NCI-H226 (cell line): ENCODE data around the gene ERVMER34-1.

ENCODE experiments used
- DNase-seq: peaks from one replicate; pipeline ENCODE4 v3.0.0-alpha.2; 2015

The ERVMER34-1 gene

DNA sequence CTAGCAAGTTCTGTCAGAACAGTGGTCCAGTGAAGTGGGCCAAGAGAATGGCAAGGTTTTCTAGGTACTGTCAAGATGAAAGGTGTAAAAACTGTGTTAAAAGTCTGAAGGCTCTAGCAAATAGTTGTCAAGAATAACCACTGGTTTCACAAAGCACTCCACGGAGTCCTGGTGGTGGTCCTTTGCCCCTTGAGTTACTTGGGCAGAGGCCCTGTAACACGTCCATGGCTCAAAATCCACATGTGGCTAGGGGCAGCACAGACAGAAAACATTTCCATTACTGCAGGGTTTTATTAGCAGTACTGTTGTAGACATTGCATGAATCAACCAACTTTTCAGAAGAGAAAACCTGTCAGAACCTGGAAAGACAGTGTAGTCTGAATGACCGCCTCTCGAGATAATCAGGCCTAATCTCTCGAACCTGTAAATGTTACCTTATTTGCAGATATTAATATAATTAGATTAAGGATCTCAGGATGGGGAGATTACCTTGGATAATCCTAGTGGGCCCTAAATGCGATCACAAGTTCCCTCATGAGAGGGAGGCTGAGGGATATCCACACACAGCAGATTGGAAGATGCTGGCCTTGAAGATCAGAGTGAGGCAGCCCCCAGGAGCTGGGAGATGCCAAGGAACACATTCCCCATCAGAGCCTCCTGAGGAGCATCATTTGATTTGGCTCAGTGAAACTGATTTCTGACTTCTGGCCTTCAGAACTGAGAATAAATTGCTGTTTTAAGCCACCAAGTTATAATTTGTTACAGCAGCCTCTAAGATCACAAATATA, 34.7 kb downstream of the ERVMER34-1 start:
- no peak for DNase-seq

DNA sequence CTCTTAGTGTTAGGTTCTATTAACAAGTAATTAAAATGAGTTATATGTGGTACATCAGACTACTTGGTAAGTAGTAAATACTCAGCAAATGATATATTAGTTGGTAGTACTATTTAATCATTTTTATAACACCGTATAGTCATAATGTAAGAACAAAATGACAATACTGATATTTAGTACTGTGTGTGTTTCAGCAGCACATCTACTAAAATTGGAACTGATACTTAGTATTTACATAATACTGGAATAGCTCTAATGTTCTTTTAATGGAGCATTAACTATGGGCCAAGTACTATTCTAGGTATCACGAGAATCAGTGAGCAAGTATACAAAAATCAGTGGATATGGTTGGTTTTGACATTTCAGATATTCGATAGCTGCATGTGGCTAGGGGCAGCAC, 35.3 kb downstream of the ERVMER34-1 start:
- DNase-seq = no peak

DNA sequence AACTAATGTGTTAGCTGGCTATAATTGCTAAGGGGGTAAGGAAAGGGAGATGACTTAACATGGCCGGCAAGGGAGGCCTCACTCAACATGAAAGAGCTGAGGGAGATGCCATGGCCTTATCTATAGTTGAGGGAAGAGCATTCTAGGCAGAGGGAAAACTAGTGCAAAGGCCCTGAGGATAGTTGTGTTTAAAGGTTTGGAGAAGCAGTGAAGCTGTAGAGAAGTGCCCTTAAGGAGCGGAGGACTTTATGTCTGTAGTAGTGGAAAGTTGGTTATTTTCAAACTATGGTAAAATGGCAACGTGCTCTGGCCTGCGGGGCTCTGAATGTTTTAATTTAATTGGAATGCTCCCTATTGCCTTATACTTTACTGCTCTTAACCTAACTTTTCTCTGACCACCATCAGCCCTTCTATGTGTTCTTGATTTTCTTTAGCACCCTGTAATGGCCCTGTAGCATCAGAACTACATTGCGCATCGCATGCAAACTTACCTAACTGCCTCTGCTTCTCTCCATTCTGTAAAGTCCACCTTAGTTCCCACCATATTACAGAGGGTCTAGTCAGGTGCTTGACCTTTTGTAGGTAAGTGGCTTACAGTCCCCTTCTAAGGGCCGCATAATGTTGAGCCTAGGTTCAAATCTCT, 35.8 kb downstream of the ERVMER34-1 start:
- DNase-seq = no peak

DNA sequence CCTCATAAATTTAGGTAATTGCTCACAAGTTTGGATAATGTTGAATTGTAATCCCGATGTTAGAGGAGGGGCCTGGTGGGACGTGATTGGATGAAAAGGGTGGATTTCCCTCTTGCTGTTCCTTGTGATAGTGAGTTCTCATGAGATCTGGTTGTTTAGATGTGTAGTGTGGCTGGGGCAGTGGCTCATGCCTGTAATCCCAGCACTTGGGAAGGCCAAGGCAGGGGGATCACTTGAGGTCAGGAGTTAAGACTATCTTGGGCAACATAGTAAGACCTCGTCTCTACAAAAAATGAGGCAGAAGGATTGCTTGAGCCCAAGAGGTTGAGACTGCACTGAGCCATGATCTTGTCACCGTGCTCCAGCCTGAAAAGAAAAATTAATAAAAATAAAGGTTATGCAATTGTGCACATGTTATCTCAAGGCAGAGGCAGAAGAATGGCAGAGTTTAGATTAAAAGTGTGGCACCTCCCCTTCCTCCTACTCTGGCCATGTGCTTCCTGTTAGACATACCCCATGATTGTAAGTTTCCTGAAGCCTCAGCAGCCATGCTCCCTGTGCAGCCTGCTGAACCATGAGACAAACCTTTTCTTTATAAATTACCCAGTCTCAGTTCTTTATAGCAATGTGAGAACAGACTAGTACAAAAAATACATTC, 36.5 kb downstream of the ERVMER34-1 start:
- no peak for DNase-seq

DNA sequence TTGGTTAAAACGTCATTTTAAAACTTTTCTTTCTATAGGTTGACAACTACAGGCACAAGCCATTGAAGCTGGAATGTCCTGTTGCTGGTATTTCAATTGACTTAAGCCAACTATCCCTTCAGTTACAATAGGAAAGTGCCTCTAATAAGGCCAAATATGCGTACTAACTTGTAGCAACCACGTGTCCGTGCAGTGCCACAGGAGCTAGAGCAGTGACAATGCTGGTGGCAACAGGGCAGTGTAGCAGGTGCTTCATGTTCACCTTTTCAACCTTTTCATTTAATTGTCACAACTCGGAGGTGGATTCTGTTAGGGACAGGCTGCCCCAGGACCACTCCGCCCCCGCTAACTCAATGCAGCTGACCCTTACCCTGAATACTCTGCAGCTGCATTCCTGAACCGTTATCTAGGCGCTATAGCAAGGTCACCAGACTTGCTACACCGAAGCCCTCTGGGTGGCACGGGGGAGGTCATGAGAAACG, 37.7 kb downstream of the ERVMER34-1 start:
- no peak for DNase-seq

DNA sequence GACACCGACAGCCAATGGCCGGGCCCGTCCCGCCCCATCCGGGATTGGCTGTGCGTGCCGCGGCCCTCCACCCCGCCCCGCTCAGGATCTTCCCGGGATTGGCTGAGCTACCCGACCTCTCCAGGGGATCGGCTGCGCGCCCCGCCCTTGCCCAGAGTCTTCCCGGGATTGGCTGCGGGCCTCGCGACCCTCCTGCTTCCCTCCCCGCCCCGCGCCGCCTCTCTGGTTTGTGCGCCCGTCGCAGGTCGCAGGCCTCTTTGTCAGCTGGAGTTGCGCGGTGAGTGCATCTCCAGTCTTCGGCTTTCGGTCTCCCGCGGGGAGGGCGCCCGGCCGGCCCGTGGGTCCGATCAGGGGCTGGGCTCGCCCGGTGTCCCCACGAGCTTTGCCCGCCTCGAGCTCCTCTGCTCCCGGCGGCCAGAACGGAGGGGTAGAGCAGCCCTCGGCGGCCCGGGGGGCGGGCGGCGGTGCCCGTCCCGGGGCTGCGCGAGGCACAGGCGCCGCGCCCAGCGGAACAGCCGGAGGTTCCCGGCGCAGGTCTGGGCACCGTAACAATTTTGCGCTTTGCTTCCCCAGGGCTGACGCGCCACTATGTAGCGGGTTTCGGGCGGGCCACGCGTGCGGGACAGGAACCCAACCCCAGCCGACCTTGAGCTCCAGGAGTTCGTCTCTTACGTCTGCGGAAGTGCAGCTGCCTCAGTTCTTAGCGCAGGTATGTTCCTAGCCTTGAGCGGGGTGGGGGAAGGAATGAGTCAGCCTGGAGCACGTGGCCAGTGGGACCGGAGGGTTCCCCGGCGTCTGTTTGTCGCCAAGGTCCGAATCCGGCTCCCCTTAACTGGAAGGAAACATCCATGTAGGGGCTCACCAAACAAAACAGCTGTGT, 38.7 kb downstream of the ERVMER34-1 start:
- DNase-seq = peak; percentile 95

DNA sequence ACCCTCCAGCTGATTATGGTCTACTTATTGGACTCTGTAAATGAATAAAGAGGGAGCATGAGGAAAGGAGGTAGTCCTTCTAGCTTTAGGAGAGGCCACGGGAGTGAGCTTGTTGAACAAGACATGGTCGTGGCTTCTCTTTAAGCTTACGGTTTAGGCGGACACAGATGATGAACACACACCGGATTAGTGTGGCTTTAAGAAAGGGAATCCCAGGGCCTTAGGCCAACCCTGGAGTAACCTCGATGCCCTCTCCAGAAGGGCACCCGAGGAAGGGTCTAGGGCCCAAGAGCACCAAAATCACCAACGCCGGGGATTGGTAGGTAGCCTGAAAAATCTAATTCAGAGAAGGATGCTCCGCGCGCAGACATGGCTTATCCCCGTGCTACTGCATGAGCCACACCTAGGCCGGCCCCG, 39.4 kb downstream of the ERVMER34-1 start:
- DNase-seq = no peak

DNA sequence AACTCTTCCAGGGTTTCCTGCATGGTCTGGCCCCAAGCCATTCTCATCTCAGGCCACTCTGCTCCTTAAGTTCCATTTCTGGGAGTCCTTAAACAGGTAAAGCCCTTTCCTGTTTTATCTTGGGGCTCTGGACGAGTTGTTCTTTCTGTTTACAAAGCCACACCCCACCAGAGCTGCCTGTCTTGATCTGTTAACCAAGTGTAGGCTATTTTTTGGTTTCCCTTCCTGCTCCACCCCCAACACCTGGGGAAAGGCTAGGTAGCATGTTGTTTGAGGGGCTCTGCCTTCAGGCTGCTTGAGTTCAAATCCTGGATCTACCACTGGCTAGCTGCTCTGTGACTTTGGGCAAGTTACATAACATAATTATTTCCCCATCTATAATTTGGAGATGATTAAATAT, 40.0 kb downstream of the ERVMER34-1 start:
- DNase-seq = no peak

DNA sequence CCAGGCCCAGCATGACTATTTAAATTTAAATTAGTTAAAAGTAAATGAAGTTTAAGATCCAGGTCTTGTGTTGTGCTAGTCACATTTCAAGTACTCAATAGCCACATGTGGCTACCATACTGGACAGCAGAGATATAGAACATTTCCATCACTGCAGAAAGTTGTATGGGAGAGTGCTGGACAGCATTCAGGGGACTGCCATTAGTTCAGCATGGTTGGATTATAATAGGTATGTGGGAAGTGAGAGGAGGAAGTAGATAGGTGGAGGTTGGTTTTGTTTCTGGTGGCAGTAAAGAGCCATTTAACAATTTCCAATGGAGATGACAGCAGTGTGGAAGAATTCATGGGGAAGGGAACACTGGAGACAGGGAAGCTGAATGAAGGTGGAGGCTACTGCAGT, 42.1 kb downstream of the ERVMER34-1 start:
- no peak for DNase-seq

DNA sequence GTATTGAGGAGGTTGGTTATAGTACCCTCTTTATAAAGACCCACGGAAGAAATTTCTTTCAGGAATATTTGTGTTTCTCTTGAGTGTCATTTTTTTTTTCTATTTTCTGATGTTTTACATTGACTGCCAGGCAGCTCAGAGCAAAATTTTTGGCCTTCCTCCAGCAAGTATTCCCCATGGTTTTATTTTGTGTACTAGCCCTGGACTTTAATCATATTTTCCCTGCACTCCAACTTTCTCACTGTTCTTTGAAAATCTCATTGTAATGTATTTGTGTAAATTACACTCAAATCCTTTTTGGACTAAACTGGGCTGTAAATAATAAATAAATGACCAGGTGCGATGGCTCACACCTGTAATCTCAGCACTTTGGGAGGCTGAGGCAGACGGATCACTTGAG, 46.6 kb downstream of the ERVMER34-1 start:
- no peak for DNase-seq

DNA sequence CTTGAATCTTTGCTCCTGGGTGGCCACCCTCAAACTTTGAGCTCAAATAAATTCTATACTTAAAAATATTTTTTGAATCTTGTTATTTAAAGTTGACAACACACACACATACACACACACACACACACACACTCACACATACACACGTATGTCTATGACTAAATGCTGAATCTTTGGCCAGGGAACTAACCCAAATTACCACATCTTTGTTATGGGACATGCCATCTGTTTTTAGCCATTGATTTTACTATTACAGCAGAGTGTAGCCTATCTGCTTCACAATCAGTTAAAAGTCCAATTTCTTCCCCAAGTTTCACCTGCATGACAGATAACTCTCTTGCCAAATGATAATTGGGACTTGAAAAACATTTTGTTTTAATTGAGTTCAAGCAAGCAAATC, 47.1 kb downstream of the ERVMER34-1 start:
- DNase-seq = no peak

DNA sequence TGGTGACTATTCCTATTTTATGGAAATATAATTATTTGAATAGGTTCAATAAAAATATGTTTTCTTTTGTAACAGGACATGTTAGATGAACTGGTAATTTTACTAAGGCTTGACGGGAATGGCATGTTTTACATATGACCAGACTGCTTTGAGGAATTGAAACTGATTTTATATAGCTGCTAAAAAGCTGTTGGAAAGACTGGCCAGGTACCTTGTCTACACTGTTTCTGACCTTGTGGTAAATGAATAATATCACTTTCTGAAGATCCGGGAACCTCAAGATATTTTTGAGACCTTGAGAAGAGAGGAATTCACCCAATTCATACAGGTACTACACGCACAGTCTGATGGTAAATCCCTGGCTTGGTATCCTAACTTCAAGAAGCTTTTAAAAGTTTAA, 50.0 kb downstream of the ERVMER34-1 start:
- no peak for DNase-seq

DNA sequence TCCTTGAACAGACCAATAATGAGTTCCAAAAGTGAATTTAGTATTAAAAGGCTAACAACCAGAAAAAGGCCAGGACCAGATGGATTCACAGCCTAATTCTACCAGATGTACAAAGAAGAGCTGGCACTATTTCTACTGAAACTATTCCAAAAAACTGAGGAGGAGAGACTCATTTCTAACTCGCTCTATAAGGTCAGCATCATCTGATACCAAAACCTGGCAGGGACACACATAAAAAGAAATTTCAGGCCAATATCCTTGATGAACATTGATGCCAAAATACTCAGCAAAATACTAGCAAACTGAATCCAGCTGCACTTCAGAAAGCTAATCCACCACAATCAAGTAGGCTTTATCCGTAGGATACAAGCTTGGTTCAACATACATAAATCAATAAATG, 56.3 kb downstream of the ERVMER34-1 start:
- no peak for DNase-seq

DNA sequence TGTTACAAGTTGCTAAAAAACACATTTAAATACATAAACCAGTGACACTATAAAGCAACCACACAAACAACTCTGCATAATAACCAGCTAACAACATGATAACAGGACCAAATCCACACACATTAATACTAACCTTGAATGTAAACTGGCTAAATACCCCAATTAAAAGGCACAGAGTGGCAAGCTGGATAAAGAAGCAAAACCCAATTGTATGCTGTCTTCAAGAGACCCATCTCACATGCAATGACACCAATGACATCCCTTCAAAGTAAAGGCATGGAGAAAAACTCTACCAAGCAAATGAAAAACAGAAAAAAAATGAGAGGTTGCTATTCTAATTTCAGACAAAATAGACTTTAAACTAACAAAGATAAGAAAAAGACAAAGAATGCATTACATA, 57.7 kb downstream of the ERVMER34-1 start:
- DNase-seq = no peak
